ENCODE measurements around the gene KRT8.

DNA sequence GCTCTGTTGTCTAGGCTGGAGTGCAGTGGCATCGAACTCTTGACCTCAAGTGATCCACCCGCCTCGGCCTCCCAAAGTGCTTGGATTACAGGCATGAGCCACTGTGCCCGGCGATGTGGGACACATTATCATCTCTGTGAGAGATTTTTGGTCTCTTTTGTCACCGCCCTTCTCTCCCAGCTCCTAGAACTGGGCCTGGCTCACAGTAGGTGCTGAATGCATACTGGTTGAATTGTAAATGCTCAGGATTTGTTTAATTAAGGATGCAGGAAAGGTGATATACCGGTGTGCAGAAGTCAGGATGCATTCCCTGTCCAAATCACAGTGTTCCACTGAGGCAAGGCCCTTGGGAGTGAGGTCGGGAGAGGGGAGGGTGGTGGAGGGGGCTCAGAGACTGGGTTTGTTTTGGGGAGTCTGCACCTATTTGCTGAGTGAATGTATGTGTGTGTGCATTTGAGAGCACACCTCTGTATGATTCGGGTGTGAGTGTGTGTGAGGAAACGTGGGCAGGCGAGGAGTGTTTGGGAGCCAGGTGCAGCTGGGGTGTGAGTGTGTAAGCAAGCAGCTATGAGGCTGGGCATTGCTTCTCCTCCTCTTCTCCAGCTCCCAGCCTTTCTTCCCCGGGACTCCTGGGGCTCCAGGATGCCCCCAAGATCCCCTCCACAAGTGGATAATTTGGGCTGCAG lies 43.0 kb upstream of the KRT8 start:
- no peak for TF ChIP-seq EZH2 (IDR thresholded peaks at IDR 0.05; ENCODE audit: borderline replicate concordance, insufficient read depth, low read depth, low read length, poor library complexity, severe bottlenecking)
- TF ChIP-seq CTCF (IDR thresholded peaks at IDR 0.05), result no peak
